ENCODE data around the gene UBA7.
"Not testable (repeated sequence)": the region's sequence is repeated elsewhere in the genome, so short reads cannot be mapped to it uniquely, and the experiment has no call there.

The UBA7 gene

GRCh38 chr3:49785565-49786356 lies 28.0 kb downstream of the UBA7 start:
- DNase-seq (ENCODE audit: extremely low read depth in 1 of 2, low read depth in 1 of 2), result no peak

- DNase-seq (ENCODE audit: extremely low read depth in 1 of 2, low read depth in 1 of 2), result not testable (repeated sequence)
These were observed 31.5 kb downstream of the UBA7 start for GRCh38 chr3:49782277-49782676.

- no peak for DNase-seq (ENCODE audit: extremely low read depth in 1 of 2, low read depth in 1 of 2)
These were observed 32.1 kb downstream of the UBA7 start for GRCh38 chr3:49781415-49782199.

- not testable (repeated sequence) for DNase-seq (ENCODE audit: extremely low read depth in 1 of 2, low read depth in 1 of 2)
These were observed 32.8 kb downstream of the UBA7 start for GRCh38 chr3:49780975-49781365.

- DNase-seq (ENCODE audit: extremely low read depth in 1 of 2, low read depth in 1 of 2), result no peak
These were observed 33.4 kb downstream of the UBA7 start for GRCh38 chr3:49780080-49780974.

- DNase-seq (ENCODE audit: extremely low read depth in 1 of 2, low read depth in 1 of 2), result no peak
These were observed 34.2 kb downstream of the UBA7 start for GRCh38 chr3:49779358-49780079.

- DNase-seq (ENCODE audit: extremely low read depth in 1 of 2, low read depth in 1 of 2), result not testable (repeated sequence)
These were observed 37.7 kb downstream of the UBA7 start for GRCh38 chr3:49776101-49776500.

- no peak for DNase-seq (ENCODE audit: extremely low read depth in 1 of 2, low read depth in 1 of 2)
These were observed 38.2 kb downstream of the UBA7 start for GRCh38 chr3:49775538-49775937.

GRCh38 chr3:49772703-49773102 lies 41.0 kb downstream of the UBA7 start:
- no peak for DNase-seq (ENCODE audit: extremely low read depth in 1 of 2, low read depth in 1 of 2)

GRCh38 chr3:49771340-49771938 lies 42.3 kb downstream of the UBA7 start:
- DNase-seq (ENCODE audit: extremely low read depth in 1 of 2, low read depth in 1 of 2), result no peak

GRCh38 chr3:49769926-49770325 lies 43.8 kb downstream of the UBA7 start:
- DNase-seq (ENCODE audit: extremely low read depth in 1 of 2, low read depth in 1 of 2), result no peak

- DNase-seq (ENCODE audit: extremely low read depth in 1 of 2, low read depth in 1 of 2), result no peak
These were observed 44.4 kb downstream of the UBA7 start for GRCh38 chr3:49769286-49769915.

GRCh38 chr3:49763981-49764380 lies 49.8 kb downstream of the UBA7 start:
- no peak for DNase-seq (ENCODE audit: extremely low read depth in 1 of 2, low read depth in 1 of 2)

- DNase-seq (ENCODE audit: extremely low read depth in 1 of 2, low read depth in 1 of 2), result no peak
These were observed 52.1 kb downstream of the UBA7 start for GRCh38 chr3:49761661-49762060.

GRCh38 chr3:49759226-49759625 lies 54.5 kb downstream of the UBA7 start:
- DNase-seq (ENCODE audit: extremely low read depth in 1 of 2, low read depth in 1 of 2), result no peak

- DNase-seq (ENCODE audit: extremely low read depth in 1 of 2, low read depth in 1 of 2), result no peak
These were observed 56.6 kb downstream of the UBA7 start for GRCh38 chr3:49757197-49757596.

- DNase-seq (ENCODE audit: extremely low read depth in 1 of 2, low read depth in 1 of 2), result no peak
These were observed 57.7 kb downstream of the UBA7 start for GRCh38 chr3:49756036-49756435.
